Neutrophil (primary cell): ENCODE results near the gene CENPH.

Experiments
- H3K27ac ChIP-seq: fragments of 200-600 bp; sonication (generic); 2 replicates; pipeline ENCODE4 v1.5.1; 2016; ENCODE audit warnings: mild to moderate bottlenecking, moderate library complexity
- H3K27me3 ChIP-seq: fragments of 200-600 bp; sonication (generic); 2 replicates; pipeline ENCODE4 v1.6.0; 2016; ENCODE audit warnings: mild to moderate bottlenecking
- H3K36me3 ChIP-seq: fragments of 200-600 bp; sonication (generic); 2 replicates; pipeline ENCODE4 v1.5.1; 2017
- H3K4me1 ChIP-seq, 2 experiments: fragments of 200-600 bp in 1 of 2; sonication (generic) in 1 of 2; 1 replicate in 1 of 2; 2 replicates in 1 of 2; pipeline versions ENCODE4 v1.5.1 to v1.6.1; 2013 to 2016; ENCODE audit warnings: low read depth in 1 of 2, low read length in 1 of 2, mild to moderate bottlenecking in 1 of 2, moderate library complexity in 1 of 2; ENCODE audit not compliant: control insufficient read depth in 1 of 2, insufficient read depth in 1 of 2
- H3K4me3 ChIP-seq, 2 experiments: fragments of 200-600 bp in 1 of 2; sonication (generic) in 1 of 2; 1 replicate in 1 of 2; 2 replicates in 1 of 2; pipeline ENCODE4 v1.5.1; 2013 to 2016; ENCODE audit warnings: low read depth in 1 of 2, low read length in 1 of 2, mild to moderate bottlenecking in 1 of 2, moderate library complexity in 1 of 2
- H3K9me3 ChIP-seq: fragments of 200-600 bp; sonication (generic); 2 replicates; pipeline ENCODE4 v1.5.1; 2016
- TF ChIP-seq, protein P1 (sequence below): fragments of 200-600 bp; sonication (generic); IDR thresholded peaks from 2 replicates; pipeline ENCODE4 v1.5.1; 2016; ENCODE audit warnings: antibody characterized with exemption

The CENPH gene

DNA sequence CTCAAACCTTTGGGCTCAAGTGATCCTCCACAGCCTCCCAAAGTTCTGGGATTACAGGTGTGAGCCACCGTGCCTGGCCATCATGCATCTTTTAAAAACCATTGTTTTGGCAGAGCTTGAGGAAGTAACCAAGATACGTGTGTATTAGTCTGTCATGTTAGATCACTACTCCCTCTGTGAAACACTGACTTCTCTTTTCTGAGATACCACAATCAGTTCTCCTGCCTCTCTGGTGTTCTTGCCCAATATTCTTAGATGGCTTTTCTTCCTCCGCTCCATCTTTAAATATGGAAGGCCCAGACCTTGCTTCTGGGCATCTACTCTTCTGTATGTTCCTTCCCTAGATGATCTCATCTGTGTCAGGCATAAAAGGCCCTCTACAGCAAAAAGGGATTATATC, 36.7 kb upstream of the CENPH start:
- TF ChIP-seq, protein P1, sequence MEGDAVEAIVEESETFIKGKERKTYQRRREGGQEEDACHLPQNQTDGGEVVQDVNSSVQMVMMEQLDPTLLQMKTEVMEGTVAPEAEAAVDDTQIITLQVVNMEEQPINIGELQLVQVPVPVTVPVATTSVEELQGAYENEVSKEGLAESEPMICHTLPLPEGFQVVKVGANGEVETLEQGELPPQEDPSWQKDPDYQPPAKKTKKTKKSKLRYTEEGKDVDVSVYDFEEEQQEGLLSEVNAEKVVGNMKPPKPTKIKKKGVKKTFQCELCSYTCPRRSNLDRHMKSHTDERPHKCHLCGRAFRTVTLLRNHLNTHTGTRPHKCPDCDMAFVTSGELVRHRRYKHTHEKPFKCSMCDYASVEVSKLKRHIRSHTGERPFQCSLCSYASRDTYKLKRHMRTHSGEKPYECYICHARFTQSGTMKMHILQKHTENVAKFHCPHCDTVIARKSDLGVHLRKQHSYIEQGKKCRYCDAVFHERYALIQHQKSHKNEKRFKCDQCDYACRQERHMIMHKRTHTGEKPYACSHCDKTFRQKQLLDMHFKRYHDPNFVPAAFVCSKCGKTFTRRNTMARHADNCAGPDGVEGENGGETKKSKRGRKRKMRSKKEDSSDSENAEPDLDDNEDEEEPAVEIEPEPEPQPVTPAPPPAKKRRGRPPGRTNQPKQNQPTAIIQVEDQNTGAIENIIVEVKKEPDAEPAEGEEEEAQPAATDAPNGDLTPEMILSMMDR = no peak
- Histone ChIP-seq H3K4me1 (no peaks in the 10 kb centered on the region), H3K27me3 (no peaks in the 10 kb centered on the region), H3K36me3 (no peaks in the 10 kb centered on the region), H3K4me3 (no peak overlapping the region), H3K27ac (no peak overlapping the region), H3K9me3 (no peaks in the 10 kb centered on the region)

DNA sequence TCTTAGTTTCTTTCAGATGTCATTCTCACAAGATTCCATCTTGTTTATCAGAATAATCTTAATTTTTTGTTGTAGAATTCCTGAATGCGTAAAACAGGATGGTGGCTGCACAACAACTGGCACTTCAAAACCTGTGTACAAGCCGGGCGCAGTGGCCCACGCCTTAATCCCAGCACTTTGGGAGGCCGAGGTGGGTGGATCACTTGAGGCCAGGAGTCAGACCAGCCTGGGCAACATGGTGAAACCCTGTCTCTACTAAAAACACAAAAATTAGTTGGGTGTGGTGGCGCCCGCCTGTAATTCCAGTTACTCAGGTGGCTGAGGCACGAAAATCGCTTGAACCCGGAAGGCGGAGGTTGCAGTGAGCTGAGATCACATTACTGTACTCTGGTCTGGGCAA, 32.9 kb upstream of the CENPH start:
- Histone ChIP-seq H3K36me3 (no peaks in the 10 kb centered on the region), H3K4me3 (no peak overlapping the region), H3K27me3 (no peaks in the 10 kb centered on the region), H3K9me3 (no peaks in the 10 kb centered on the region), H3K4me1 (no peaks in the 10 kb centered on the region), H3K27ac (no peak overlapping the region)
- TF ChIP-seq, protein P1 = no peak

DNA sequence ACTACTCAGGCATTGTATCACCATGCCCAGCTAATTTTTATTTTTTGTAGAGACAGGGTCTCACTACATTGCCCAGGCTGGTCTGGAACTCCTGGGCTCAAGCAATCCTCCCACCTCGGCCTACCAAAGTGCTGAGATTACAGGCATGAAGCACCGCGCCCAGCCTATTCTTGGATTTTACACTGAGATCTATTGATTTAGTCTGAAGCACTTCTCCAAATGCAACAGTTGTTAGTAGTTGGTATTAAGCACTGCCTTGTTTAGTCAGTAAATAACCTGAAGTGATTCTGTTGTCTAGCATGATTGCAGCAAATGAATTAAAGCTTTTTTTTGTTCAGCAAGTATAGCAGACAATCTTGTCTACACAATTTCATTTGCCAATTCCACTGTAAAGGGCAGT, 31.3 kb upstream of the CENPH start:
- Histone ChIP-seq H3K27ac (no peak overlapping the region), H3K36me3 (no peaks in the 10 kb centered on the region)
- TF ChIP-seq, protein P1 = no peak

DNA sequence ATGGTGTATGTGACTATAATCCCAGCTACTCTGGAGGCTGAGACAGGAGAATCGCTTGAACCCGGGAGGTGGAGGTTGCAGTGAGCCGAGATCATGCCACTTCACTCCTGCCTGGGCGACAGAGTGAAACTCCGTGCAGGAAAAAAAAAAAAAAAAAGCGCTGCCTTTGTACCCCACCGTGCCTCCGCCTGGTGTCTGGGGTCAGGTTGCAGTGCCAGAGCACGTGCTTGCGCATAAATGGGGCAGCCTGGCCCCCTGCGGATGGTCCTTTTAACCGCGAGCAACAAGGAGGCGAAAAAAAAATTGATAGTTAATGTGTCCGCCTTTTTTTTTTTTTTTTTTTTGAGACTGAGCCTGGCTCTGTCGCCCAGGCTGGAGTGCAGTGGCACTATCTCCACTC, 28.7 kb upstream of the CENPH start:
- Histone ChIP-seq H3K9me3 (no peaks in the 10 kb centered on the region), H3K27ac (no peak overlapping the region), H3K4me1 (no peaks in the 10 kb centered on the region), H3K4me3 (no peak overlapping the region), H3K36me3 (no peaks in the 10 kb centered on the region), H3K27me3 (no peaks in the 10 kb centered on the region)
- TF ChIP-seq, protein P1 = no peak

More for the DNA sequence above, 31.3 kb upstream of the CENPH start:
- H3K4me3 ChIP-seq = no peak overlapping the region
- no peaks in the 10 kb centered on the region for H3K9me3 ChIP-seq
- no peaks in the 10 kb centered on the region for H3K27me3 ChIP-seq
- H3K4me1 ChIP-seq = no peaks in the 10 kb centered on the region

DNA sequence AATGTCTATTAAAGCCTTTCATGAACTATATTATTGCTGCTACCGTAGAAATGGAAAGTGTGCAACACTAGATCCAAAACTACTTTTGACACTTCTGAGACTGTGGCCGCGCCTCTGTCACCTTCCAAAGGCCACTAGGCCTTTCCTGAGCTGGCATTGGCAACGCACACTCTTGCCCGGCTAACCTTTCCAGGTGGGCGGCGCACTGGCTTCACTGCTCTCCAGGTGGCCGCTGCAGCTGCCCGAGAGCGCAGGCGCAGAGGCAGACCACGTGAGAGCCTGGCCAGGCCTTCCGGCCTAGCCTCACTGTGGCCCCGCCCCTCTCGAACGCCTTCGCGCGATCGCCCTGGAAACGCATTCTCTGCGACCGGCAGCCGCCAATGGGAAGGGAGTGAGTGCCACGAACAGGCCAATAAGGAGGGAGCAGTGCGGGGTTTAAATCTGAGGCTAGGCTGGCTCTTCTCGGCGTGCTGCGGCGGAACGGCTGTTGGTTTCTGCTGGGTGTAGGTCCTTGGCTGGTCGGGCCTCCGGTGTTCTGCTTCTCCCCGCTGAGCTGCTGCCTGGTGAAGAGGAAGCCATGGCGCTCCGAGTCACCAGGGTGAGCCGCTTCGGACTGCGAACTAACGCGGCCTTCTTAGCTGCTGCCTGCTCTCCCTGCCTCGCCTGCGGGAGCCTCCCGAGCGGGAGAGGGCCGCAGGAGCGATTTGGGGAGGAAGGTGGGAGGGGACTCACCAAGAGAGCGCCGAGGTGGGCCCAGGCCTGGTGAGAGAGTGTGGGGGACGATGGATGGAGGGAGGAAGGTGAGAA, 22.5 kb upstream of the CENPH start, which contains the start of gene CCNB1:
TSS of gene CCNB1 (plus strand) at position 465 of the 807 bp plus-strand sequence. CDS start at position 578, 113 bp downstream.
- TF ChIP-seq, protein P1 = peak; percentile 41
- Histone ChIP-seq H3K9me3 (no peaks in the 10 kb centered on the region), H3K4me1 (peaks cover 21 to 23% of the 10 kb centered on the region in 2 experiments), H3K4me3 (peak within 1 kb of the TSS; percentile 91 to 94), H3K27ac (peak within 1 kb of the TSS; percentile 69), H3K27me3 (no peaks in the 10 kb centered on the region), H3K36me3 (peaks cover 11% of the 10 kb centered on the region)
